ENCODE measurements around the gene PDE6H.

The PDE6H gene

DNA sequence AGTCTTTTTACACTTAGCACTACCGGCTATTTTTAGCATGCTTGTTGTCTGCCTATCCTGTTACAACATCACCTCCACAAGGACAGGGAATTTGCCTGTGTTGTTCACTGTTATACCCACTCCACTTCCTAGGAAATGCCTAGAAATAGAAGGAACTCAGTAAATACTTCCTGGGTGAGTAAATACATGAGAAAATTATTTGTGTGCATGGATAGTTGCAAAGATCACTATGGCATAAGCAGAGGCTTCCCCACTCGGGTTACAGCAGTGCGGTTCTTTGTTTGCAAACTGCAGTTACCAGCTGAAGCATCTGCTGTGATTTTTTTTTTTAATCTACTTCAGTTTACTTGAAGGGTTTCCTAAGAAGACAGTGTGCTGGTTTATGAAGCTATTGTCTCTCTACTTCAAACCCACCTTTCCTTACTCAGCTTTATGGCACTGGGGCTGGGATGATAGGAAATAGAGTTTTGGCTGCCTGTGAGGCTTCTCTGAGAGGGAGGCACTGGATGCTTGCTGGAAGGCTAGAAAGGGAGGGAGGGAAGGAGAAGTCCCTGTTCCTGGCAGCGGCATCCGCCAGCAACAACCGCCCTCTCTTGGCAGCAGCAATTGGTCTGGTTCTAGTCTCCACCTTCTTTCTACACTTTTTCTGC lies 29.0 kb downstream of the PDE6H start:
- DNase-seq (ENCODE audit: low spot score), result peak; percentile 72

- no peak for DNase-seq (ENCODE audit: low spot score)
These were observed 31.6 kb downstream of the PDE6H start for GRCh38 chr12:15004421-15004820.

DNA sequence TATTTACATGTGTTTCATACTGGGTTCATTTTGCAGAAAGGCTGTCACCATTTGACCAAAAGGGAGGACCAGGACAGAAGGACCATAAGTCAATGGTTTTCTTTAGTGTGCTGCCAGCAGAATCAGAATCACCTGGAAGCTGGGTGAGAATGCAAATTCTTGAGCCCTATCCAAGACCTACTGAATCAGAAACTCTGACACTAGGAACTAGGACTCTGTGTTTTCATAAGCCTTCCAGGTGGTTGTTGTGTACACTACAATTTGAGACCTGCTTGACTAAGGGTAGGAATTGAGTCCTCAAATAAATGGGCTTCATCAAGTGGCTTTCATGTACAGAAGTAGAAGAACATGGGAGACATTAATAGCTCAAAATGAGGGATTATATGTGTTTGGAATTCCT lies 32.2 kb downstream of the PDE6H start:
- DNase-seq (ENCODE audit: low spot score), result no peak

DNA sequence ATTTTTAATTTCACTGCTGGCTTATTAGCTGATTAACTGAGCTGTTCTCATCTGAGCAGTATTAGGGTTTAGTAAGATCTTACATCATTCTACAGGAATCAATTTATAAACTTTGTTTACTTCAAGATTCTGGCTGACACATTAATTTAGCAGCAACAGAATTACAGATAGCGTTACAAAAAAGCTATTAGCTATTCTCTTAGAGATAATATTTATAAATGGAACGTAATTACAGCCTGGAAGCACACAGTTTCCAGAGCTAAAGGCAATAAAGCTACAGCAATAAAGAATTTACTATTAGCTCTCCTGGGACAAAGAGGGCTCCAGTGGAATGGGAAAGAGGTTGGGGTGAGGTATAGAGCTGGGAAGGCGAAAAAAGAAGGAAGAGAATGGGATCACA lies 34.7 kb downstream of the PDE6H start:
- DNase-seq (ENCODE audit: low spot score), result no peak

- DNase-seq (ENCODE audit: low spot score), result no peak
These were observed 38.3 kb downstream of the PDE6H start for GRCh38 chr12:15011162-15011561.

GRCh38 chr12:15013634-15014179 lies 40.9 kb downstream of the PDE6H start:
- no peak for DNase-seq (ENCODE audit: low spot score)

DNA sequence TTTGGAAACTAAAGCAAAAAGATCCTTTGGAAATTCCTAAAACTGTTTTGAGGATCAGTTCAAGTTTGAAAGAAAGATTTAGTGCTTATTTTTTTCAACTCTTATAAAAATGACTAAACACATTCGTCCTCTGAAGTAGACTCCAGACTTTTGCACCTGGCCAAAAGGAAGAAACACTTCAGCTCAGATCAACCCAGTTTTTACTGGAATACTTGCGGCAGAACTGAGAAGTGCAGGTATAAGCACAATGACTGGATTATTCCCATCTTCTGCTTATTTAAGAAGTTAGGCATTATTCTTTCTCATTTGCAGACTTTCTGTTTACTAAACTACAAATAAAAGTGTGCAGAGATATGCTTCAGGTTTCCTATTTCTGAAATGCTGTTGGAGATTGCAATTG lies 41.9 kb downstream of the PDE6H start:
- DNase-seq (ENCODE audit: low spot score), result no peak

GRCh38 chr12:15015121-15015520 lies 42.3 kb downstream of the PDE6H start:
- no peak for DNase-seq (ENCODE audit: low spot score)

- no peak for DNase-seq (ENCODE audit: low spot score)
These were observed 47.3 kb downstream of the PDE6H start for GRCh38 chr12:15020156-15020555.

Measured in Ammon's horn (tissue), 1 donor.